ENCODE results near the gene ATP6V0A1. TPM values are rescaled to one million over a fixed set of nuclear protein-coding genes. Genes with fewer than 3 reads are reported as not detected.

ATP6V0A1 gene
- total RNA-seq, 4 donors from 2014 or later, result 91.8 to 313 (median 115) TPM

DNA sequence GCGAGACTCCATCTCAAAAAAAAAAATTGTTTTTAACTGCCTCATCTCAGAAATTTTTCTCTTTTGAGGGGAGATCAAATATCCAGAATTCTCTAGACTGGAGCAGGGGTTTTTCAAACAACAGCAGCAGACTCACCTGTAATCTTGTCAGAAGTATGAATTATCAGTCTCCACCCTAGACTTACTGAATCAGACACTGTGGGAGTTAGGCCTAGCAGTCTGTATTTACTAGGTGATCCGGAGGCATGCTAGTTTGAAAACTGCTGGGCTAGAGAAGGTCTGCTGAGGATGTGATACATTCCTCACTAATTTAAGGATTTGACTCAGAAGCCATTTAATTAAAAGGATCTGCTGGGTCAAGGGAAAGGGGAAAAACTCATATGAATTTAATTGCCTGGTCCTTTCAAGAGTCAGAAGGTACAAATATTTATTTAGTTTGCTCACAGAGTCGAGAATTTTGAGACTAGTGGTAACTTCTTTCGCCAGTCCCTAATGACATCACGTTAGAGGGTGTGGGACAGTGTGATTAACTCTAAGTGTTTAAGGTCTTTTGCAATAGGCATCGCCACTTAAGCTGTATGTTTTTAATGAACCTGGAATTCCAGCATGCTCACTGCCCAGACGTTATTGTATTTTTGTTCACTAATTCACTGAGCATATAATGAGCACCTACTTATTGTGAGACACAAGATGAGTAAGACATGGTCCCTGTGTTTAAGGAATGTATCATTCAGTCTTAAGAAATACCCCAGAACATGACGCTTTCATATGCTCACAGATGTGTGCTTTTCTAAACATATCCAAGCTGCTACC is 14.2 kb downstream of the ATP6V0A1 start:
- H3K27ac ChIP-seq, result no peak overlapping the region
- intact Hi-C loops (cut with DNase I; ENCODE audit: low total_unique reads), result no loop called here
- H3K36me3 ChIP-seq, result peaks cover 0 to 55% (median 25%) of the 10 kb centered on the region in 4 donors

DNA sequence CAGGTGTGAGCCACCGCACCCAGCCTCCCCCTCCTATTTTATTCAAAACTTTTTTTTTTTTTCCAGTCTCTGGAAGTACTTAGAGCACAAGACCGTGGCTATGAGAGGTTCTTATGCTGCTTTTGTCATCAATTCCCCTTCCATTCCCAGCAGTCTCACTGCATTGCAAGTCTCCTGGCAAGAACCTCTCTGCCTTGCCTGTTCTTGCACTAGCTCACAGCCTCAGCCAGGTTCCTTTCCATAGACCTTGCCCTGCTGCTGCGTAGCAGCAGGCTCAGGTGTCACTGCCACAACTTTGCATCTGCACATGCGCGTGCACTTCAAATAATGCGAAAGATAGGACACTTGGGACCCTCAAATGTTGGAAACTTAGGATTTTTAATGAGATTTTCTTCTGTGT is 15.6 kb downstream of the ATP6V0A1 start:
- TF ChIP-seq, protein P1, sequence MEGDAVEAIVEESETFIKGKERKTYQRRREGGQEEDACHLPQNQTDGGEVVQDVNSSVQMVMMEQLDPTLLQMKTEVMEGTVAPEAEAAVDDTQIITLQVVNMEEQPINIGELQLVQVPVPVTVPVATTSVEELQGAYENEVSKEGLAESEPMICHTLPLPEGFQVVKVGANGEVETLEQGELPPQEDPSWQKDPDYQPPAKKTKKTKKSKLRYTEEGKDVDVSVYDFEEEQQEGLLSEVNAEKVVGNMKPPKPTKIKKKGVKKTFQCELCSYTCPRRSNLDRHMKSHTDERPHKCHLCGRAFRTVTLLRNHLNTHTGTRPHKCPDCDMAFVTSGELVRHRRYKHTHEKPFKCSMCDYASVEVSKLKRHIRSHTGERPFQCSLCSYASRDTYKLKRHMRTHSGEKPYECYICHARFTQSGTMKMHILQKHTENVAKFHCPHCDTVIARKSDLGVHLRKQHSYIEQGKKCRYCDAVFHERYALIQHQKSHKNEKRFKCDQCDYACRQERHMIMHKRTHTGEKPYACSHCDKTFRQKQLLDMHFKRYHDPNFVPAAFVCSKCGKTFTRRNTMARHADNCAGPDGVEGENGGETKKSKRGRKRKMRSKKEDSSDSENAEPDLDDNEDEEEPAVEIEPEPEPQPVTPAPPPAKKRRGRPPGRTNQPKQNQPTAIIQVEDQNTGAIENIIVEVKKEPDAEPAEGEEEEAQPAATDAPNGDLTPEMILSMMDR (IDR thresholded peaks at IDR 0.05), result no peak
- TF ChIP-seq POLR2AphosphoS5 (IDR thresholded peaks at IDR 0.05), result no peak
- no peak for TF ChIP-seq POLR2A (IDR thresholded peaks at IDR 0.05)
- TF ChIP-seq EP300 (IDR thresholded peaks at IDR 0.05; ENCODE audit: low read depth), result no peak
- H3K9me3 ChIP-seq, result no peaks in the 10 kb centered on the region
- in situ Hi-C loops (cut with MboI; ENCODE audit: low pct_ligation_motif_present in 1 of 4, low pct_unique_long_range_greater_than_20kb in 1 of 4, low sequenced_read_pairs in 3 of 4) (no loop called here), intact Hi-C loops (cut with DNase I; ENCODE audit: low total_unique reads) (no loop called here)
- peaks cover 0 to 57% (median 27%) of the 10 kb centered on the region in 4 donors for H3K36me3 ChIP-seq
- no peaks in the 10 kb centered on the region for H3K27me3 ChIP-seq
- no peak for DNase-seq
- no peak overlapping the region for H3K4me3 ChIP-seq
- 88 to 97% methylated on average over 4 to 6 of the region's 6 CpGs for WGBS, 2 donors (ENCODE audit: low coverage in 1 of 2)
- H3K4me1 ChIP-seq, result peaks cover 0 to 17% (median 8%) of the 10 kb centered on the region in 4 donors
- no peak overlapping the region for H3K27ac ChIP-seq

More for the DNA sequence above, 14.2 kb downstream of the ATP6V0A1 start:
- in situ Hi-C loops (cut with MboI; ENCODE audit: low pct_ligation_motif_present in 1 of 4, low pct_unique_long_range_greater_than_20kb in 1 of 4, low sequenced_read_pairs in 3 of 4), result no loop called here
- no peaks in the 10 kb centered on the region for H3K27me3 ChIP-seq
- H3K4me1 ChIP-seq, result peaks cover 0 to 18% (median 8%) of the 10 kb centered on the region in 4 donors
- DNase-seq, result no peak
- WGBS, 2 donors (ENCODE audit: low coverage in 1 of 2), result 78 to 93% methylated on average over 3 to 8 of the region's 8 CpGs
- TF ChIP-seq POLR2A (IDR thresholded peaks at IDR 0.05), result no peak
- TF ChIP-seq EP300 (IDR thresholded peaks at IDR 0.05; ENCODE audit: low read depth), result no peak
- TF ChIP-seq, protein P1 (IDR thresholded peaks at IDR 0.05), result no peak
- no peak for TF ChIP-seq POLR2AphosphoS5 (IDR thresholded peaks at IDR 0.05)
- no peak overlapping the region for H3K4me3 ChIP-seq
- no peaks in the 10 kb centered on the region for H3K9me3 ChIP-seq

DNA sequence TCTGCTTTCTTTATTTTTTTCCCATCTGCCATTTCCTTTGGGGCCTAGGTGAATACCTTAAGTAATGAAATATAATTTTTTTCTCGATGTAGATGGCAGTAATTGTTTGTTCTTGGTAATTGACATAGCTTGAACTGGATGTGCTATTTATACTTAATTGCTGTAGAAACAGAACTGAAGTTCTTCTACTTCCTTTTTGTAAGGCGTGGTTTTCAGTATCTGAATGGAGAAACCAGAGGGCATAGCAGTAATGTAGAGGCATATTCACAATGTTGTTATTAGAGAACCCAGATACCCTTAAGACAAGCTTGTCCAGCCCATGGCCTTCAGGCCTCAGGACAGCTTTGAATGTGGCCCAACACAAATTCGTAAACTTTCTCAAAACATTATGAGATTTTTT is 16.4 kb downstream of the ATP6V0A1 start:
- DNase-seq, result no peak
- peak overlapping the region in 1 of 4 donors; percentile 18 for H3K27ac ChIP-seq
- intact Hi-C loops (cut with DNase I; ENCODE audit: low total_unique reads), result no loop called here
- H3K27me3 ChIP-seq, result no peaks in the 10 kb centered on the region
- in situ Hi-C loops (cut with MboI; ENCODE audit: low pct_ligation_motif_present in 1 of 4, low pct_unique_long_range_greater_than_20kb in 1 of 4, low sequenced_read_pairs in 3 of 4), result no loop called here
- peaks cover 0 to 56% (median 27%) of the 10 kb centered on the region in 4 donors for H3K36me3 ChIP-seq
- no peaks in the 10 kb centered on the region for H3K9me3 ChIP-seq
- 30 to 63% methylated on average over 3 of the region's 3 CpGs for WGBS, 2 donors (ENCODE audit: low coverage in 1 of 2)
- H3K4me3 ChIP-seq, result no peak overlapping the region
- no peak for TF ChIP-seq POLR2A (IDR thresholded peaks at IDR 0.05)
- TF ChIP-seq EP300 (IDR thresholded peaks at IDR 0.05; ENCODE audit: low read depth), result no peak
- TF ChIP-seq, protein P1 (IDR thresholded peaks at IDR 0.05), result no peak
- no peak for TF ChIP-seq POLR2AphosphoS5 (IDR thresholded peaks at IDR 0.05)
- H3K4me1 ChIP-seq, result peaks cover 0 to 17% (median 8%) of the 10 kb centered on the region in 4 donors

DNA sequence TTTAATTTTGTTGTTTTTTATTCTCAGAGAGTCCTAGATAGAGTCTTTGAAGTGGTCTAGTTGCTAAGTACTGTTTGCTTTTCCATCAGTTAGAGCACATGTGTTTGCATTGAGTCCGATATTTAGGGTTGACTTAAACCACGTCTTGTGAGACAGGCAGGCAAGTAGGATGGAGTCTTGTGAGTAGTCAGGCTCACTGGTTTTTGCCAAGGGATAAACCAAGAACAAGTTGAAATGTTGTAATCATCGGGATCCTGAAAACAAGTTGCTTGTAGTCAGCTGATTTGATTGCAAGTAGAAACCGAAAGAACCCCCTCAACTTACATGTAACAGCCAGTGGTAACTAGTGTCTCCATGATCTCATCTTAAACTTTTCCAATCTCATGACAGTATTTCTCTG is 17.2 kb downstream of the ATP6V0A1 start:
- Histone ChIP-seq H3K36me3 (peaks cover 0 to 56% (median 27%) of the 10 kb centered on the region in 4 donors), H3K27me3 (no peaks in the 10 kb centered on the region), H3K4me3 (no peak overlapping the region), H3K4me1 (peaks cover 0 to 17% (median 8%) of the 10 kb centered on the region in 4 donors), H3K9me3 (no peaks in the 10 kb centered on the region), H3K27ac (peak overlapping the region in 1 of 4 donors; percentile 18)
- WGBS, 2 donors (ENCODE audit: low coverage in 1 of 2), result 91 to 100% methylated on average over 3 to 4 of the region's 4 CpGs
- in situ Hi-C loops (cut with MboI; ENCODE audit: low pct_ligation_motif_present in 1 of 4, low pct_unique_long_range_greater_than_20kb in 1 of 4, low sequenced_read_pairs in 3 of 4) (no loop called here), intact Hi-C loops (cut with DNase I; ENCODE audit: low total_unique reads) (no loop called here)
- no peak for DNase-seq
- TF ChIP-seq EP300 (IDR thresholded peaks at IDR 0.05; ENCODE audit: low read depth), result no peak
- TF ChIP-seq, protein P1 (IDR thresholded peaks at IDR 0.05), result no peak
- no peak for TF ChIP-seq POLR2A (IDR thresholded peaks at IDR 0.05)
- TF ChIP-seq POLR2AphosphoS5 (IDR thresholded peaks at IDR 0.05), result no peak
